Bronchial epithelial cell (primary cell): ENCODE measurements around the gene CORO2B. TPM values are rescaled to one million over a fixed set of nuclear protein-coding genes. Genes with fewer than 3 reads are reported as not detected.
A peak's percentile ranks its signal among the peaks of the same experiment; 100 is the strongest.

Experiments
- DNase-seq: peaks from one replicate; pipeline ENCODE4 v3.0.0-alpha.2; 2010; ENCODE audit warnings: low read depth
- FAIRE-seq: peaks from 2 replicates; lab custom pipeline; 2011; peaks lifted over from hg19 to GRCh38; lab: Jason Lieb, UNC
- H3K27me3 ChIP-seq: 2 replicates; pipeline ENCODE4 v1.5.1; 2011; ENCODE audit warnings: low read length; ENCODE audit not compliant: control insufficient read depth, insufficient read depth
- H3K36me3 ChIP-seq: 2 replicates; pipeline ENCODE4 v1.5.1; 2011; ENCODE audit warnings: low read length; ENCODE audit not compliant: control insufficient read depth, insufficient read depth
- H3K4me3 ChIP-seq: 2 replicates; pipeline ENCODE4 v1.5.1; 2011; ENCODE audit warnings: mild to moderate bottlenecking, low read depth, low read length, control low read depth
- total RNA-seq: library from RNA; depleted of rRNA; stranded (reverse); fragments of >200 nt; gene quantifications from 2 replicates; pipeline ENCODE4 v1.2.1, GENCODE V29; 2014
- TF ChIP-seq, protein P1 (sequence below): IDR thresholded peaks from 2 replicates; pipeline ENCODE4 v1.5.1; 2011; ENCODE audit warnings: mild to moderate bottlenecking, moderate library complexity, low read length, control low read depth, inconsistent platforms; ENCODE audit not compliant: insufficient read depth, severe bottlenecking

CORO2B gene
- total RNA-seq, 1 donor from 2014 or later: under 0.01 TPM

DNA sequence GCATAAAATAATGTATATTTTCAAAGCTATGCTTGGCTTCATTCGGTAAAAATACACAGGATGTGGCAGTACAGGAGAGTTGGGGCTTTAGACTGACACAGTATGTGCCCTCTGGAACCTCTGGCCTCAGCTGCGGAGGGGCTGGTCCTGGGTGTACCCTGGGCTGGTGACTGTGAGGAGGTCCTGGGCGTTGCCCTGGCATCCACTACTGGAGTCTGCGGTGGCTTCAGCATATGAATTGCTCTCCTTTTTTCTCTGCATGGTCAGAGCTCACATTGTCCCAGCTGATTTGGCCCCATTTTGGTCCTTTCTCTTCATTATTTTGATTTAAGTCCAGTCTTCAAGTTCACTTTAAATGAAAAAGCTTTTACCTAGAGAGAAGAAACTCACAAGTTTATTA is 40.5 kb upstream of the CORO2B start:
- no peaks in the 10 kb centered on the region for H3K36me3 ChIP-seq
- H3K4me3 ChIP-seq: no peak overlapping the region
- FAIRE-seq (no peak), DNase-seq (no peak)
- TF ChIP-seq, protein P1, sequence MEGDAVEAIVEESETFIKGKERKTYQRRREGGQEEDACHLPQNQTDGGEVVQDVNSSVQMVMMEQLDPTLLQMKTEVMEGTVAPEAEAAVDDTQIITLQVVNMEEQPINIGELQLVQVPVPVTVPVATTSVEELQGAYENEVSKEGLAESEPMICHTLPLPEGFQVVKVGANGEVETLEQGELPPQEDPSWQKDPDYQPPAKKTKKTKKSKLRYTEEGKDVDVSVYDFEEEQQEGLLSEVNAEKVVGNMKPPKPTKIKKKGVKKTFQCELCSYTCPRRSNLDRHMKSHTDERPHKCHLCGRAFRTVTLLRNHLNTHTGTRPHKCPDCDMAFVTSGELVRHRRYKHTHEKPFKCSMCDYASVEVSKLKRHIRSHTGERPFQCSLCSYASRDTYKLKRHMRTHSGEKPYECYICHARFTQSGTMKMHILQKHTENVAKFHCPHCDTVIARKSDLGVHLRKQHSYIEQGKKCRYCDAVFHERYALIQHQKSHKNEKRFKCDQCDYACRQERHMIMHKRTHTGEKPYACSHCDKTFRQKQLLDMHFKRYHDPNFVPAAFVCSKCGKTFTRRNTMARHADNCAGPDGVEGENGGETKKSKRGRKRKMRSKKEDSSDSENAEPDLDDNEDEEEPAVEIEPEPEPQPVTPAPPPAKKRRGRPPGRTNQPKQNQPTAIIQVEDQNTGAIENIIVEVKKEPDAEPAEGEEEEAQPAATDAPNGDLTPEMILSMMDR: no peak
- no peaks in the 10 kb centered on the region for H3K27me3 ChIP-seq

DNA sequence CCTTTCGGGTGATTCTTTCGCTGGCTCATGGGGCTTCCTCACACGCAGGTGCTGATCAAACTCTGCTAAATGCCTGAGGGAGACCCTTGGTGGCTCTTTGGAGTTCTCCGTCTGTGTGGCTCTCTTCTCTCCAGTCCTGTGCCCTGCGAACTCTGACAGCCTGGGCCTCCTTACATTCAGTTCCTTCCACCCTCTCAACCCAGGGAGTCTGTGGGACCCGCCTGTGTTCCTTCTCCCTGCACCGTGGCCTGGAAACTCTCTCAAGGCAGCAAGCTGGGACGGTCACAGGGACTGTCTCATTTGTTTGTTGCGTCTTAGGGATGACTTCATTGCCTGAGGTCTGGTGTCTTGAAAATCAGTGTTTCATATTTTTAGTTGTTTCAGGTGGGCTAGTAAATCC is 37.0 kb upstream of the CORO2B start:
- TF ChIP-seq, protein P1: no peak
- peaks cover 1% of the 10 kb centered on the region for H3K27me3 ChIP-seq
- H3K36me3 ChIP-seq: no peaks in the 10 kb centered on the region
- DNase-seq (no peak), FAIRE-seq (no peak)
- no peak overlapping the region for H3K4me3 ChIP-seq

DNA sequence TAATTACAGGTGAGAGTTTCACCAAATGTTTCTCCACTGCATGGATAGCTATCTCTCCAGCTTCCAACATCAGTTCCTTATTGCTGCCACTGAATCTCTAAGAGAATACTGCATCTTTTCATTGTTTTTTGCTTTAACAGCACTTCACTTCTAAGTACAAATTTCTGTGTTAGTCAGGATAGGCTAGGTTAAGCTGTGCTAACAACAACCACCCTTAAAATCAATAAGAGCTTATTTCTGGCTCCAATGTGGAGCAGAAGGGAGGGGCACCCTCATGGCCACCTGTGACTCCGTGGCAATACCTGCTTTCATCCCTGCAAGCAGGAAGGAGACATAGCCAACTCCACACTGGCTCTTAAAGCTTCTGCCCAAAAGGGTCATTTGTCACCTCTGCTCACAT is 36.4 kb upstream of the CORO2B start:
- Histone ChIP-seq H3K36me3 (no peaks in the 10 kb centered on the region), H3K27me3 (peaks cover 1% of the 10 kb centered on the region), H3K4me3 (no peak overlapping the region)
- TF ChIP-seq, protein P1: no peak
- DNase-seq (no peak), FAIRE-seq (no peak)

DNA sequence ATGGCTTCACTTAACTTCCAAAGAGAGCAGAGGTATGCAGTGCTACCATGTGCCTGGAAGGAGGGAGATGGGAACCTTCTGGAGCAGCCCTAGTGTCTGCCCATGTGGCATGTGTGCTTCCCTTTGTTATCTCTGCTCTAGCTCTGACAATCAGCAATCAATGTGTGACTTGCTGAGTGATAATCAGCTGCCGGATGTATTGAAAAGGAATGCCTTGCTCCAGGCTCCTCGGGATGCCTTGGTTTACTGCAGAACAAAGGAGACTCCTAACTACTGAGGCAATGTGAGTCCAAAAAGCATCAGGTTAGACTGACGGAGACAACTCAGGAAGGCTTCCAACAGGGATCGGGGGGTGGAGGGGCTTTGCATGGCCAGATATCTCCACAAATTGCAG is 36.0 kb upstream of the CORO2B start:
- no peak overlapping the region for H3K4me3 ChIP-seq
- no peak for DNase-seq
- no peaks in the 10 kb centered on the region for H3K36me3 ChIP-seq
- TF ChIP-seq, protein P1: no peak
- H3K27me3 ChIP-seq: peaks cover 1% of the 10 kb centered on the region
- FAIRE-seq: no peak

DNA sequence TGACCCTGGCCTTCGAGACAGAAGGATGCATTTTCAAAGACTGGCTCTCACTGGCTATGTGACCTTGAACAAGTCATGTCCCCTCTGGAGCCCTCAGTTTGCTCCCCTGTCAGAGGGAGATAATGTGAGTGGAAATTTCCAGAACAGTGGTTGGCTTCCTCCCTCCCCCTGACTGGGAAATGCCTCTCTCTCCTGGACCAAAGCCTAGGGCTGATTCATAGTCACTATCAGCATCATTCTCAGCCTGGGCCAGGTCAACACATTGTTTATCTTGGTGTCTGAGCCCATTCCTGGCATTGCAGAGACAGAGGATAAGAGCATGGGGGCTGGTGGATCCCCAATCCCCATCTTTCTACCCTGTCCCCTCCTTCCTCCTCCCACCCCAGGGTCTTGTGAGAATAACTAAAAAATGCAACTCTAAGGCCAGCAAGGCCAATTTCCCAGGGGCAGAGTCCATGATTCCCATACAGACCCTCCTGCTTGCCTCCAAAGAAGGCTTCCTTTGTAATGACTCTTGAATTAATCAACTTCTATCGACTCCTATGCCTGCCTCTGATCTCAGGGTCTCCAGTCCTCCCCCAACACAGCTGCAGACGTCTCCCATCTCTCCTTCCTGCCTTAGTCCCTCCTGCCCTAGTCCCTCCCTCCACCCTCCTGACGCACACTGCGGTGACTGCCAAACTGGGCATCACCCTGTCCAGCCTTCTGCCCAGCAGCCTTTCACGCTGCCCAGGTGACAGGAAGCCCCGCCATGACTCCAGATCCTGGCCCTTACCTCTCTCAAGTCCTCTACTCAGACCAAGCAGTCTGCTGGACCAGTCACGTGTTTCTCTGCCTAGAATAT is 35.4 kb upstream of the CORO2B start:
- Histone ChIP-seq H3K36me3 (no peaks in the 10 kb centered on the region), H3K27me3 (peaks cover 3% of the 10 kb centered on the region), H3K4me3 (no peak overlapping the region)
- FAIRE-seq: no peak
- TF ChIP-seq, protein P1: no peak
- peak; percentile 50 for DNase-seq

DNA sequence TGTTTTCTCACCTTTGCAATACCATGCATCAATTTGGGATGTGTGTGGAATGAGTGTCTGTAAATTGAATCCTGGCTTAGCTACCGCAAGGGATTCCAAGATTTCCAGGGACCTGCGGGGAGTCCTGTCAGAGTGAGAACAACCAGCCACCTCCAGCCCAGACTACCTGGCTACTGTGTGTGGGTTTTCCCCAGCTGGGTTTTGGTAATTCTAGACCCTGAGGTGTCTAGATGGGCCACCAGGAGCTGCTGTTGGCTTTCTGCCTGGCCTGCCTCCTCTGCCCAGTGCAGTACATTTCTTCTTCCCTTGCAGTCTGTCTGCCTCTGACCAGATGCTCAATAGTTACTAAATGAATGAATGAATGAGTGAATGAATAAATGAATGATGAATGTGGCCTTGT is 32.5 kb upstream of the CORO2B start:
- no peak for FAIRE-seq
- TF ChIP-seq, protein P1: no peak
- Histone ChIP-seq H3K4me3 (no peak overlapping the region), H3K36me3 (no peaks in the 10 kb centered on the region), H3K27me3 (peaks cover 3% of the 10 kb centered on the region)
- DNase-seq: no peak
